Cardiac fibroblast (primary cell): ENCODE data around the gene NUMA1.

ENCODE experiments used
- DNase-seq, 2 donors: peaks; one replicate each; pipeline versions ENCODE4 v3.0.0 to v3.0.0-alpha.2; 2010; ENCODE audit warnings: low read depth in 2 of 2
- H3K4me3 ChIP-seq, 2 donors: replicated peaks in 1 of 2; 1 replicate in 1 of 2; 2 replicates in 1 of 2; pipeline ENCODE4 v1.5.1; 2011; ENCODE audit warnings: low read depth in 2 of 2, low read length in 2 of 2, mild to moderate bottlenecking in 2 of 2, moderate library complexity in 1 of 2
- TF ChIP-seq, protein P1 (sequence below): IDR thresholded peaks from one replicate; pipeline ENCODE4 v1.5.1; 2011; ENCODE audit warnings: low read depth, mild to moderate bottlenecking, low read length, inconsistent platforms

Gene NUMA1

DNA sequence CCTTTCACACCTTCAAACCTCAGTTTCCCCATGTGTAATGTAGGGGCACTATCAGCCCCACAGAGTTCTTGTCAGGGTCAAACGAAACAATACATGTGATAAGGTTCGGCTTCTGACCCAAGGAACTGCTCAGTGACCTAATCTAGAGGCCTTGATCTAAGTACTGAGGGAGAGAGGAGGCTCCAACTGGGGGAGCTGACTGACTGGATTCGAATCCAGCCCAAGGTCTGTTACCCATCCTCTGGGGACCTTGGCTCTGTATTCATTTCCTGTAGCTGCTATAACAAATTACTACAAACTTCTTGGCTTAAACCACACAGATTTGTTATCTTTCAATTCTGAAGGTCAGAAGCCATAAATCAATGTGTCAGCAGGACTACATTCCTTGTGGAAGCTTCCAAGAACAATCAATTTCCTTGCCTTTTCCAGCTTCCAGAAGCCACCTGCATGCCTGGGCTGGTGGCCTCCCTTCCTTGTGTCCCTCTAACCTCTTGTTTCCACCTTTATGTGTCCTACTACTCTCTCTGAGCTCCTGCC lies 42.8 kb upstream of the NUMA1 start:
- TF ChIP-seq, protein P1, sequence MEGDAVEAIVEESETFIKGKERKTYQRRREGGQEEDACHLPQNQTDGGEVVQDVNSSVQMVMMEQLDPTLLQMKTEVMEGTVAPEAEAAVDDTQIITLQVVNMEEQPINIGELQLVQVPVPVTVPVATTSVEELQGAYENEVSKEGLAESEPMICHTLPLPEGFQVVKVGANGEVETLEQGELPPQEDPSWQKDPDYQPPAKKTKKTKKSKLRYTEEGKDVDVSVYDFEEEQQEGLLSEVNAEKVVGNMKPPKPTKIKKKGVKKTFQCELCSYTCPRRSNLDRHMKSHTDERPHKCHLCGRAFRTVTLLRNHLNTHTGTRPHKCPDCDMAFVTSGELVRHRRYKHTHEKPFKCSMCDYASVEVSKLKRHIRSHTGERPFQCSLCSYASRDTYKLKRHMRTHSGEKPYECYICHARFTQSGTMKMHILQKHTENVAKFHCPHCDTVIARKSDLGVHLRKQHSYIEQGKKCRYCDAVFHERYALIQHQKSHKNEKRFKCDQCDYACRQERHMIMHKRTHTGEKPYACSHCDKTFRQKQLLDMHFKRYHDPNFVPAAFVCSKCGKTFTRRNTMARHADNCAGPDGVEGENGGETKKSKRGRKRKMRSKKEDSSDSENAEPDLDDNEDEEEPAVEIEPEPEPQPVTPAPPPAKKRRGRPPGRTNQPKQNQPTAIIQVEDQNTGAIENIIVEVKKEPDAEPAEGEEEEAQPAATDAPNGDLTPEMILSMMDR = no peak
- no peak for DNase-seq

DNA sequence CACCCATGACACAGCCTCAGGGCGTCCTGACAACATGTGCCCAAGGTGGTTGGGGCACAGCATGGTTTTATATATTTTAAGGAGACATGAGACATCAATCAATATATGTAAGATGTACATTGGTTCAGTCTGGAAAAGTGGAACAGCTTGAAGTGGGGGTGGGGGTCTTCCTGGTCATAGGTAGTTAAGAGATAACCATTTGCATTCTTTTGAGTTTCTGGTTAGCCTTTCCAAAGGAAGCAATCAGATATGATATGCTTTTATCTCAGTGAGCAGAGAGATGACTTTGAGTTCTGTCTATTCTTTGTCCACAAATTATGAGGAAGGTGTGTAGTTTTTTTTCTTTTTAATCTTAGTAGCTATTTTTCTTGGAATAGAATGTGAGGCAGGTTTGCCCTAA lies 42.3 kb upstream of the NUMA1 start:
- TF ChIP-seq, protein P1 = no peak
- no peak overlapping the region for H3K4me3 ChIP-seq
- DNase-seq = no peak

More for the DNA sequence above, 42.8 kb upstream of the NUMA1 start:
- H3K4me3 ChIP-seq = no peak overlapping the region

DNA sequence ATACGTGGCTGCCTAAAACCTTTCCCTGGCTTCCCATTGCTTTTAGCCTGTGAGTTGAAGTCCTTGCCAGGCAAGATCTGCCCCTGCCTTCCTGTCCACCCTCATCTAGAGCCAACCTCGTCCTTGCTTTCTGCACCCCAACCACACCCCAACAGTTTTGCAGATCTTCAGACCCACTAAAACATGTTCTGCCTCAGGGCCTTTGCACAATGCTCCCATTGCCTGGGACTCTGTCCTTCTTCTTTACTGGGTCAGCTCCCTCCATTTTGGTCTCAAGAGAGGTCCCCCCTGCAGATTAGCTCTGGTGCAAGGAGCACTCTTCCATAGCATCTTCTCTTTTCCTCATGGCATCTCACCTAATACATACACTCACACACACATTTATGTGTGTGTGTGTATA lies 40.6 kb upstream of the NUMA1 start:
- TF ChIP-seq, protein P1 = no peak
- DNase-seq = no peak
- no peak overlapping the region for H3K4me3 ChIP-seq

DNA sequence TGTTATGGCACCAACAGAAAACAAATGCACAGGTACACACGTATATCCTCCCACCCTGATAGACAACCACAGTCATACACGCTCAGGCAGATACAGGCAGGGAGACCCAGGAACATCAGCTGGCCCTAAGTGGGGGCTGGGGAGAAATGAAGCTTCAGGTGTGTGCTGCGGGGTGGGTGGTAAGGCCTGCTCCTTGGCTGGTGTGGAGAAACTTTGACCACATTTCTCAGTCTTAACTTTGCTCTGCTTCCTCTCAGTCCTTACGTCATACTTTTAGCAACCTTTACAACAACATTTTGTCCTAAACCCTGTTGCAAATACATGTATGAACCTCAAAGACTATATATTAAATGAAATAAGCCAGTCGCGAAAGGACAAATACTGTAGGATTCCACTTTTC lies 38.9 kb upstream of the NUMA1 start:
- H3K4me3 ChIP-seq = no peak overlapping the region
- TF ChIP-seq, protein P1 = no peak
- DNase-seq = no peak

DNA sequence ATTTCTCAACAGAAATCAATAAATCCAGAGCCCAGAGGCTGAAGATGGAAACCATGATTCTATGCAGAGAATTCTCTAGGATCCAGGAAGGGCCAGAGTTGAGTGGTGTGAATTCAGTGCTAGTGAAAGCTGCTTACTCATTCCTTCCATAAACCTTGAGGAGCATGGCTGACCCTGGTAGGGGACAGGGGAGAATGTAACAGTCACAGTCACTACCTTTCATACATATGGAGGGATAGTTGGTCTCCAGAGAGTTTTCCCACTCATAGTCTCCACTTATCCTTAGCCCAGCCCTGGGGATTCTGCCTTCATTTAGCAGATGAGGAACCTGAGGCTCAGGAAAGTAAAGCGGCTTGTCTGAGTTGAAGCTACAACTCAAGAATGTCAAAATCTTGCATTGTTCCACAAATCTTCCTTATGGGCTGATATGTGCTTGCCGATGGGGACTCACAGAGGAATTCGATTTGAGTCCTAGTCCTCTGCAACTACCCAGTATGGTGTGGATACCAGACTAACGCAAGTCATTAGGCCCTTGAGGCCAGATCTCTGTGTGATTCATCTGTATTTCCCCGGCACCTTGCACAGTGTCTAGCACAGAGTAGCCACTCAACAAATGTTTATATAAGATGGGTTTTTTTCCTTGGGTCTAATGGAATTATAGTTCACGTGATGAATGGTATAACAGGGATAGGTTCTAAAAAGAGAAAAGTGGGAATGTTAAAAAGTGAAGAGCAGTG lies 35.8 kb upstream of the NUMA1 start:
- TF ChIP-seq, protein P1 = no peak
- no peak for DNase-seq
- no peak overlapping the region for H3K4me3 ChIP-seq

DNA sequence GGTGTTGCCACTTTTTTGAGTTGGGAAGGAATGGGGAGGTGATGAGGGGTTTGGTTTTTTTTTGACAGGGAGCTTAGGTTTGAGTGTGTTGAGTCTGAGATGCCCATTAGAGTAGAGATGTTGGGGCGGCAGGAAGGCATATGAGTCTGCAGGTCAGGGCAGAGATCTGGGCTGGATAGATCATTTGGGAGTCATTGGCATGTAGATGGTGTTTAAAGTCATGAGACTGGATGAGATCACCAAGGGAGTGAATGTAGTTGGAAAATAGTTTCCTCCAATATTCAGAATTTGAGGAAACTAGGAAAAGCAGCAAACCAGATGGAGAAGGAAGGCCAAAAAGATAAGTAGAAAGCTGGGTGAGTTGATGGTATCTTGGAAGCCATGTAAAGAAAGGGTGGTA lies 34.2 kb upstream of the NUMA1 start:
- no peak for DNase-seq
- TF ChIP-seq, protein P1 = no peak
- H3K4me3 ChIP-seq = no peak overlapping the region
